ENCODE data around the gene NSG1. TPM values are rescaled to one million over a fixed set of nuclear protein-coding genes. Genes with fewer than 3 reads are reported as not detected.

NSG1 gene
- total and polyA plus RNA-seq, 2 of the 8 experiments (the other 6 are each of a cell fraction or from before 2014, with no cell fraction given): 35.7 to 61.4 TPM

DNA sequence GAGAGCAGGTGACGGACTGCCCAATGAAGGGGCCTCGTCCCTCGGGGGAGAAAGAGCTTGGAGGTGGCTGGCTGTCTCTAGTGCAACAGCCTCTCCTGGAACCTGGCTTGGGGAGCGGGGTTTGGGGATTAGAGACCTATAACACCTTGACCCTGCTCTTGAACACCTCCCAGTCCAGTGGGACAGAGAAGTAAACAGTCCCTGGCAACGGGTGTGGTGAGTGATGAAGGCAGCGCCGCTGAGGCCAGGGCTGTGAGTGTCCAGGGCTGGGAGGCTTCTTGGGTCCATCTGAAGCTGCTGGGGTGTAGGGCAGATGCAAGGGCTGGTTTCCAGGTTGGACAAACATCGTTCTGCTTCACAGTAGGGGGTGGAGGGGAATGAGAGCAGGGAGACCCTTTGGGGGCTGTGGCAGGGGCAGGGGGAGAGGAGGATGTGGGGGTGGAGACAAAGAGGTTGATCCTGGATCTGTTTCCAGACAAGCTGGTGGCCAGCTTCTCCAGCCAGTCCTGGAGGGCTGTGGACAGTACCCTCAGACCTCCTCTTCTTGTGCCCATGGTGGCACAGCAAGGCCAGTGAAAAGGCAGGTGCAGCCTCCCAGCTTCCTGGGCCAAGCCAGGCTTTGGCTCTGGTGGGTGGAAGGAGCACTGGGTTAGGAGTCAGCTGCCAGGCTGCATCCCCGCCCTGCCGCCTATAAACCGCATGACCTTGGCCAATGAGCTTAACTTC, 3.8 kb downstream of the NSG1 start (continued):
- TF ChIP-seq EZH2 (IDR thresholded peaks at IDR 0.05; ENCODE audit: low read depth, low read length, severe bottlenecking): no peak

Data from H1 (cell line).